Measurements from ENCODE around the gene ZFP64.

Gene ZFP64

GRCh38 chr20:52180180-52180840 is 11.3 kb downstream of the ZFP64 start:
- Histone ChIP-seq H3K4me1 (ENCODE audit: insufficient read depth, low read length, poor library complexity, severe bottlenecking) (peaks cover 8% of the 10 kb centered on the region), H3K79me2 (ENCODE audit: insufficient read depth, low read length) (no peaks in the 10 kb centered on the region), H3K27me3 (ENCODE audit: insufficient read depth, low read length, poor library complexity, severe bottlenecking) (no peaks in the 10 kb centered on the region), H3K9me2 (replicated peaks; ENCODE audit: low read depth, low read length) (no peaks in the 10 kb centered on the region), H4K20me1 (ENCODE audit: insufficient read depth, low read length, poor library complexity, severe bottlenecking) (no peaks in the 10 kb centered on the region), H3K4me2 (ENCODE audit: low read depth, low read length, poor library complexity, severe bottlenecking) (no peak overlapping the region), H2AFZ (ENCODE audit: low read length) (no peak overlapping the region), H3K9ac (ENCODE audit: low read depth, low read length, poor library complexity, severe bottlenecking) (no peak overlapping the region), H3K9me3 (ENCODE audit: insufficient read depth, low read depth, low read length) (no peaks in the 10 kb centered on the region), H3K4me3 (ENCODE audit: low read length, poor library complexity, severe bottlenecking) (no peak overlapping the region), H3K36me3 (ENCODE audit: insufficient read depth, low read length) (peaks cover 11% of the 10 kb centered on the region; the same call in 1 of the 2 replicates), H3F3A (ENCODE audit: low read depth) (no peaks in the 10 kb centered on the region)
- no peak for TF ChIP-seq EZH2phosphoT487 (IDR thresholded peaks at IDR 0.05; ENCODE audit: borderline replicate concordance)
- TF ChIP-seq CTCF (conservative IDR thresholded peaks at IDR 0.05; ENCODE audit: low read length) = no peak

- Histone ChIP-seq H2AFZ (ENCODE audit: low read length) (no peak overlapping the region), H3K9ac (ENCODE audit: low read depth, low read length, poor library complexity, severe bottlenecking) (no peak overlapping the region), H3K4me2 (ENCODE audit: low read depth, low read length, poor library complexity, severe bottlenecking) (no peak overlapping the region)
Observed at GRCh38 chr20:52179331-52180179, 12.0 kb downstream of the ZFP64 start.

DNA sequence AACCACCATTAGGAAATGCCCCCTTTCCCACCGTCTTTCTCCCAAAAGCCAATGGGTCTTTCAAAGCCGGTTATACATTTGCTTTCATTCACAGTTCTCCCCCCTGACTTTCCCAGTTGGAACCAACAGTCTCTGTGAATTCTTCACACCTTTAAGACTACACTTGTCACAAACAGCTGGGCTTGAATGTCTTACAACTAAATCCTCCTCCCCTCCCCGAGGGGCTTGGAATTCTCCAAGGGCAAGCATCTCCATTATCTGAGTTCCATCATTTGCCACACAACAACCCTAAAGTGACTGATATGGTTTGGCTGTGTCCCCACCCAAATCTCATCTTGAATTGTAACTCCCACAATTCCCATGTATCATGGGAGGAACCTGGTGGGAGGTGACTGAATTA is 12.9 kb downstream of the ZFP64 start:
- H4K20me1 ChIP-seq (ENCODE audit: insufficient read depth, low read length, poor library complexity, severe bottlenecking) = no peaks in the 10 kb centered on the region
- H3K9me3 ChIP-seq (ENCODE audit: insufficient read depth, low read depth, low read length) = no peaks in the 10 kb centered on the region
- no peak overlapping the region for H3K4me2 ChIP-seq (ENCODE audit: low read depth, low read length, poor library complexity, severe bottlenecking)
- no peak overlapping the region for H3K4me3 ChIP-seq (ENCODE audit: low read length, poor library complexity, severe bottlenecking)
- H2AFZ ChIP-seq (ENCODE audit: low read length) = no peak overlapping the region
- no peak for TF ChIP-seq EZH2phosphoT487 (IDR thresholded peaks at IDR 0.05; ENCODE audit: borderline replicate concordance)
- no peak for TF ChIP-seq CTCF (conservative IDR thresholded peaks at IDR 0.05; ENCODE audit: low read length)
- H3K4me1 ChIP-seq (ENCODE audit: insufficient read depth, low read length, poor library complexity, severe bottlenecking) = peaks cover 8% of the 10 kb centered on the region
- H3K9ac ChIP-seq (ENCODE audit: low read depth, low read length, poor library complexity, severe bottlenecking) = no peak overlapping the region
- no peaks in the 10 kb centered on the region for H3K9me2 ChIP-seq (replicated peaks; ENCODE audit: low read depth, low read length)
- H3K36me3 ChIP-seq (ENCODE audit: insufficient read depth, low read length) = peaks cover 4% of the 10 kb centered on the region; the same call in 1 of the 2 replicates
- H3F3A ChIP-seq (ENCODE audit: low read depth) = no peaks in the 10 kb centered on the region
- H3K27me3 ChIP-seq (ENCODE audit: insufficient read depth, low read length, poor library complexity, severe bottlenecking) = no peaks in the 10 kb centered on the region
- H3K79me2 ChIP-seq (ENCODE audit: insufficient read depth, low read length) = no peaks in the 10 kb centered on the region

More at GRCh38 chr20:52179331-52180179, 12.0 kb downstream of the ZFP64 start:
- H3F3A ChIP-seq (ENCODE audit: low read depth) = no peaks in the 10 kb centered on the region
- H3K36me3 ChIP-seq (ENCODE audit: insufficient read depth, low read length) = peaks cover 11% of the 10 kb centered on the region; the same call in 1 of the 2 replicates
- H3K4me1 ChIP-seq (ENCODE audit: insufficient read depth, low read length, poor library complexity, severe bottlenecking) = peaks cover 8% of the 10 kb centered on the region
- H3K4me3 ChIP-seq (ENCODE audit: low read length, poor library complexity, severe bottlenecking) = no peak overlapping the region
- no peak for TF ChIP-seq CTCF (conservative IDR thresholded peaks at IDR 0.05; ENCODE audit: low read length)
- no peak for TF ChIP-seq EZH2phosphoT487 (IDR thresholded peaks at IDR 0.05; ENCODE audit: borderline replicate concordance)
- H3K27me3 ChIP-seq (ENCODE audit: insufficient read depth, low read length, poor library complexity, severe bottlenecking) = no peaks in the 10 kb centered on the region
- no peaks in the 10 kb centered on the region for H3K9me3 ChIP-seq (ENCODE audit: insufficient read depth, low read depth, low read length)
- no peaks in the 10 kb centered on the region for H3K79me2 ChIP-seq (ENCODE audit: insufficient read depth, low read length)
- H3K9me2 ChIP-seq (replicated peaks; ENCODE audit: low read depth, low read length) = no peaks in the 10 kb centered on the region
- no peaks in the 10 kb centered on the region for H4K20me1 ChIP-seq (ENCODE audit: insufficient read depth, low read length, poor library complexity, severe bottlenecking)
